PFSK-1 (cell line): ENCODE results near the gene LBHD1.

Source experiments
- FOXP2 ChIP-seq: optimal IDR thresholded peaks from 2 replicates; pipeline ENCODE3; 2011; ENCODE audit warnings: borderline replicate concordance, control low read depth, inconsistent platforms; ENCODE audit not compliant: insufficient read depth; ENCODE audit errors: extremely low read length, extremely low read depth
- POLR2AphosphoS5 ChIP-seq: IDR thresholded peaks from 2 replicates; pipeline ENCODE4 v1.6.1; 2012; ENCODE audit warnings: low read depth, mild to moderate bottlenecking, control low read depth, low read length, moderate library complexity
- SIN3A ChIP-seq: IDR thresholded peaks from 2 replicates; pipeline ENCODE4 v1.6.1; 2012; ENCODE audit warnings: mild to moderate bottlenecking, low read length, moderate library complexity, borderline replicate concordance; ENCODE audit not compliant: insufficient read depth
- TAF1 ChIP-seq: IDR thresholded peaks from 2 replicates; pipeline ENCODE4 v1.6.1; 2012; ENCODE audit warnings: low read length, control low read depth, borderline replicate concordance; ENCODE audit not compliant: insufficient read depth
- TF ChIP-seq, protein P1 (sequence below), 2 experiments: IDR thresholded peaks; 2 replicates each; pipeline versions ENCODE4 v1.6.1 to v1.8.0; 2011 to 2012; ENCODE audit warnings: low read depth in 2 of 2, low read length in 2 of 2, control low read depth in 1 of 2, inconsistent platforms in 1 of 2, mild to moderate bottlenecking in 1 of 2, moderate library complexity in 1 of 2; ENCODE audit not compliant: insufficient read depth in 1 of 2

The LBHD1 gene

GRCh38 chr11:62694455-62695167 is 22.5 kb upstream of the LBHD1 start:
- TF ChIP-seq, protein P1, sequence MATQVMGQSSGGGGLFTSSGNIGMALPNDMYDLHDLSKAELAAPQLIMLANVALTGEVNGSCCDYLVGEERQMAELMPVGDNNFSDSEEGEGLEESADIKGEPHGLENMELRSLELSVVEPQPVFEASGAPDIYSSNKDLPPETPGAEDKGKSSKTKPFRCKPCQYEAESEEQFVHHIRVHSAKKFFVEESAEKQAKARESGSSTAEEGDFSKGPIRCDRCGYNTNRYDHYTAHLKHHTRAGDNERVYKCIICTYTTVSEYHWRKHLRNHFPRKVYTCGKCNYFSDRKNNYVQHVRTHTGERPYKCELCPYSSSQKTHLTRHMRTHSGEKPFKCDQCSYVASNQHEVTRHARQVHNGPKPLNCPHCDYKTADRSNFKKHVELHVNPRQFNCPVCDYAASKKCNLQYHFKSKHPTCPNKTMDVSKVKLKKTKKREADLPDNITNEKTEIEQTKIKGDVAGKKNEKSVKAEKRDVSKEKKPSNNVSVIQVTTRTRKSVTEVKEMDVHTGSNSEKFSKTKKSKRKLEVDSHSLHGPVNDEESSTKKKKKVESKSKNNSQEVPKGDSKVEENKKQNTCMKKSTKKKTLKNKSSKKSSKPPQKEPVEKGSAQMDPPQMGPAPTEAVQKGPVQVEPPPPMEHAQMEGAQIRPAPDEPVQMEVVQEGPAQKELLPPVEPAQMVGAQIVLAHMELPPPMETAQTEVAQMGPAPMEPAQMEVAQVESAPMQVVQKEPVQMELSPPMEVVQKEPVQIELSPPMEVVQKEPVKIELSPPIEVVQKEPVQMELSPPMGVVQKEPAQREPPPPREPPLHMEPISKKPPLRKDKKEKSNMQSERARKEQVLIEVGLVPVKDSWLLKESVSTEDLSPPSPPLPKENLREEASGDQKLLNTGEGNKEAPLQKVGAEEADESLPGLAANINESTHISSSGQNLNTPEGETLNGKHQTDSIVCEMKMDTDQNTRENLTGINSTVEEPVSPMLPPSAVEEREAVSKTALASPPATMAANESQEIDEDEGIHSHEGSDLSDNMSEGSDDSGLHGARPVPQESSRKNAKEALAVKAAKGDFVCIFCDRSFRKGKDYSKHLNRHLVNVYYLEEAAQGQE (IDR thresholded peaks at IDR 0.05; ENCODE audit: insufficient read depth in 1 of 2, low read depth in 2 of 2, low read length in 2 of 2): no peak
- no peak for TF ChIP-seq FOXP2
- TF ChIP-seq SIN3A: no peak
- TF ChIP-seq POLR2AphosphoS5: no peak
- TF ChIP-seq TAF1: no peak

GRCh38 chr11:62689421-62690183 is 17.5 kb upstream of the LBHD1 start, which contains the start of gene LRRN4CL:
LRRN4CL (minus strand) TSS chr11:62689530; CDS start chr11:62688508, 1,022 bp downstream.
- TF ChIP-seq SIN3A (peak; percentile 80; the same call in 1 of the 2 replicates), POLR2AphosphoS5 (no peak)

- TF ChIP-seq POLR2AphosphoS5 (no peak), TAF1 (no peak), FOXP2 (no peak), SIN3A (no peak)
- TF ChIP-seq, protein P1 (IDR thresholded peaks at IDR 0.05; ENCODE audit: insufficient read depth in 1 of 2, low read depth in 2 of 2, low read length in 2 of 2): no peak
Measured at GRCh38 chr11:62688491-62688890, 16.4 kb upstream of the LBHD1 start.

DNA sequence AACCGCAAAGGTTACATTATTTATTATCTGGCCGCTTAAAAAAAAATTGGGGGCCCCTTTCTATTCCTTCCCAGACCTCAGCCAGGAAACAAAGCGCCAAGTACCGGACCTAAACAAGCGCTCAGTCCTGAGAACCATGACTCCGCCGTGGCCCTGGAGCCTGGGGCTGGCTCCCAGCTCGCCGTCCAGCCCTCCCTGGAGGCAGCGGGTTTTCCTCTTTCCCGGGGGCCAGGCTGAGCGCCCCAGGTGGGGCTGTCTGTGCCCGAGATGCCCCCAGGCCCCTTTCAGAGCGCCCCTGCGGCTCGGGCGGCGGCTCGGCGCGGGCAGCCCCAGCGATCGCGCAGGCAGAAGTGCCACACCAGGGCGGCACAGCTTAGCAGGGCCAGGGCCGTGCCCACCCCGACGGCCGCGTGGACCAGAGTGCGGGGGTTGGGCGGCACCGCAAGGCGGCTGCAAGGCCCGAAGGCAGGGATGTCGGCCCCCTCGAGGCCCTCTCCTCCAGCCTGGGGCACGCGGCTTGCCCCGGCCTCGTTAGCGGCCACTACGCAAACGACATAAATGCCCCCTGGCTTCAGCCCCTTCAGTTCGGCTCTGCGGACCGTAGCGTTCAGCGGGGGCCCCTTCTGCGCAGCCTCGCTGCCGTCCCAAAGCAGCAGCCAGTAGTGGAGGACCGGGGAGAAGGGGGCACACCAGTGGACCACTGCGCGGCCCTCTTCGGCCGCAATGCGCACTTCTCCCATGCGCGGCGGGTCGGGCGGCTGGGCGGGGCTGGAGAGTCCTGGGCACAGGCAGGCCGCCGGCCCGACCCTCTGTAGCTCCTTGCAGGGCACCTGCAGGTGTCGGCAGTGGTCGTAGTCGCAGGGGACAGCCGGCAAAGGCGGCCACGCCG is 15.7 kb upstream of the LBHD1 start:
- TF ChIP-seq, protein P1 (IDR thresholded peaks at IDR 0.05; ENCODE audit: insufficient read depth in 1 of 2, low read depth in 2 of 2, low read length in 2 of 2): no peak
- no peak for TF ChIP-seq TAF1

- TF ChIP-seq SIN3A: no peak
- no peak for TF ChIP-seq FOXP2
- TF ChIP-seq, protein P1 (IDR thresholded peaks at IDR 0.05; ENCODE audit: insufficient read depth in 1 of 2, low read depth in 2 of 2, low read length in 2 of 2): no peak
- no peak for TF ChIP-seq POLR2AphosphoS5
- TF ChIP-seq TAF1: no peak
Measured at GRCh38 chr11:62682518-62682917, 10.5 kb upstream of the LBHD1 start.
